ENCODE data around the gene SPATA45. TPM values are rescaled to one million over a fixed set of nuclear protein-coding genes. Genes with fewer than 3 reads are reported as not detected.
"Not testable (repeated sequence)": the region's sequence is repeated elsewhere in the genome, so short reads cannot be mapped to it uniquely, and the experiment has no call there.

Gene SPATA45
- total RNA-seq, 1 experiment from 2014 or later, result 0.68 TPM

- Histone ChIP-seq H3K4me2 (ENCODE audit: insufficient read depth, insufficient read length, low read length) (no peak overlapping the region), H3K27me3 (ENCODE audit: insufficient read depth, low read length) (no peaks in the 10 kb centered on the region), H3K79me2 (ENCODE audit: insufficient read depth, low read length) (no peaks in the 10 kb centered on the region), H2BK15ac (ENCODE audit: low read depth, low read length) (no peak overlapping the region), H3K4me1 (ENCODE audit: insufficient read depth, low read length) (no peaks in the 10 kb centered on the region), H4K8ac (replicated peaks; ENCODE audit: insufficient read length, low read depth, low read length) (no peak overlapping the region), H3K9me3 (ENCODE audit: control insufficient read depth, low read depth, low read length) (no peaks in the 10 kb centered on the region), H3T11ph (ENCODE audit: low read length) (no peak overlapping the region), H3K23ac (ENCODE audit: insufficient read length, low read depth, low read length) (no peak overlapping the region), H3K27ac (ENCODE audit: insufficient read length, low read depth, low read length) (no peak overlapping the region), H2AFZ (ENCODE audit: low read length) (no peak overlapping the region), H4K91ac (ENCODE audit: insufficient read length, low read depth, low read length) (no peak overlapping the region), H2AK5ac (ENCODE audit: insufficient read length, low read length) (no peak overlapping the region), H2BK120ac (ENCODE audit: low read depth, low read length, poor library complexity, severe bottlenecking) (no peak overlapping the region), H4K20me1 (ENCODE audit: control insufficient read depth, insufficient read depth, insufficient read length) (no peaks in the 10 kb centered on the region), H2BK5ac (ENCODE audit: insufficient read length, low read length) (no peak overlapping the region), H4K5ac (ENCODE audit: insufficient read length, low read depth, low read length) (no peak overlapping the region), H3K9ac (ENCODE audit: extremely low read depth, insufficient read length, low read length) (no peak overlapping the region), H3K56ac (ENCODE audit: insufficient read length, low read depth, low read length) (no peak overlapping the region), H2BK20ac (ENCODE audit: low read depth, low read length, poor library complexity, severe bottlenecking) (no peak overlapping the region), H3K79me1 (ENCODE audit: insufficient read depth, low read depth, low read length, poor library complexity, severe bottlenecking) (no peaks in the 10 kb centered on the region), H3K4ac (ENCODE audit: low read depth, low read length) (no peak overlapping the region), H3K14ac (ENCODE audit: insufficient read depth, low read length) (no peak overlapping the region), H3K23me2 (ENCODE audit: insufficient read length, low read depth, low read length, poor library complexity, severe bottlenecking) (no peaks in the 10 kb centered on the region), H2BK12ac (ENCODE audit: insufficient read length, low read depth, low read length) (no peak overlapping the region), H3K18ac (ENCODE audit: insufficient read length, low read depth, low read length) (no peak overlapping the region)
- Mint-ChIP-seq H3K9me3 (no peaks in the 10 kb centered on the region), H3K27me3 (ENCODE audit: low read depth) (no peaks in the 10 kb centered on the region), H3K4me3 (no peak overlapping the region), H3K27ac (peak overlapping the region in 1 of 3 experiments; percentile 67; a peak in 1 of 7 replicates), H3K4me1 (no peaks in the 10 kb centered on the region), H3K36me3 (ENCODE audit: insufficient read depth in 1 of 3, low read depth in 3 of 3) (no peaks in the 10 kb centered on the region; a peak in 1 of 7 replicates)
- TF ChIP-seq CTCF (conservative IDR thresholded peaks at IDR 0.05), result no peak
- no CpG with 5 or more reads among the region's 5 CpGs for WGBS (ENCODE audit: extremely low coverage, insufficient read length, low lambda C conversion rate)
- no peak for DNase-seq
These were observed 9.3 kb downstream of the SPATA45 start for GRCh38 chr1:212838145-212838544.

GRCh38 chr1:212833211-212834207 lies 13.9 kb downstream of the SPATA45 start:
- not testable (repeated sequence) for H3K9ac ChIP-seq (ENCODE audit: extremely low read depth, insufficient read length, low read length); H3K18ac ChIP-seq (ENCODE audit: insufficient read length, low read depth, low read length); H3K23ac ChIP-seq (ENCODE audit: insufficient read length, low read depth, low read length); H4K91ac ChIP-seq (ENCODE audit: insufficient read length, low read depth, low read length); H4K5ac ChIP-seq (ENCODE audit: insufficient read length, low read depth, low read length); H3K14ac ChIP-seq (ENCODE audit: insufficient read depth, low read length); H3K4me1 ChIP-seq (ENCODE audit: insufficient read depth, low read length); H3K27ac ChIP-seq (ENCODE audit: insufficient read length, low read depth, low read length); H3T11ph ChIP-seq (ENCODE audit: low read length); H3K4me2 ChIP-seq (ENCODE audit: insufficient read depth, insufficient read length, low read length); H3K27me3 ChIP-seq (ENCODE audit: insufficient read depth, low read length); H3K23me2 ChIP-seq (ENCODE audit: insufficient read length, low read depth, low read length, poor library complexity, severe bottlenecking); H3K36me3 Mint-ChIP-seq (ENCODE audit: insufficient read depth in 1 of 3, low read depth in 3 of 3); H2BK12ac ChIP-seq (ENCODE audit: insufficient read length, low read depth, low read length); H3K79me1 ChIP-seq (ENCODE audit: insufficient read depth, low read depth, low read length, poor library complexity, severe bottlenecking); H3K9me3 ChIP-seq (ENCODE audit: control insufficient read depth, low read depth, low read length); H3K4me3 Mint-ChIP-seq; H3K9me3 Mint-ChIP-seq; H2AK5ac ChIP-seq (ENCODE audit: insufficient read length, low read length); H3K4me1 Mint-ChIP-seq; H2BK120ac ChIP-seq (ENCODE audit: low read depth, low read length, poor library complexity, severe bottlenecking); H3K56ac ChIP-seq (ENCODE audit: insufficient read length, low read depth, low read length); H4K8ac ChIP-seq (replicated peaks; ENCODE audit: insufficient read length, low read depth, low read length); H3K79me2 ChIP-seq (ENCODE audit: insufficient read depth, low read length); H2BK20ac ChIP-seq (ENCODE audit: low read depth, low read length, poor library complexity, severe bottlenecking); DNase-seq; H4K20me1 ChIP-seq (ENCODE audit: control insufficient read depth, insufficient read depth, insufficient read length); H3K27me3 Mint-ChIP-seq (ENCODE audit: low read depth); H2AFZ ChIP-seq (ENCODE audit: low read length); H3K4ac ChIP-seq (ENCODE audit: low read depth, low read length); H2BK15ac ChIP-seq (ENCODE audit: low read depth, low read length); H2BK5ac ChIP-seq (ENCODE audit: insufficient read length, low read length); H3K27ac Mint-ChIP-seq
- WGBS (ENCODE audit: extremely low coverage, insufficient read length, low lambda C conversion rate), result no CpG with 5 or more reads among the region's 8 CpGs
